Stromal cell of bone marrow (primary cell): Measurements from ENCODE around the gene CEP104.

Source experiments
- DNase-seq: peaks from one replicate; pipeline ENCODE4 v3.0.0-alpha.2; 2012; ENCODE audit warnings: low read depth

The CEP104 gene

DNA sequence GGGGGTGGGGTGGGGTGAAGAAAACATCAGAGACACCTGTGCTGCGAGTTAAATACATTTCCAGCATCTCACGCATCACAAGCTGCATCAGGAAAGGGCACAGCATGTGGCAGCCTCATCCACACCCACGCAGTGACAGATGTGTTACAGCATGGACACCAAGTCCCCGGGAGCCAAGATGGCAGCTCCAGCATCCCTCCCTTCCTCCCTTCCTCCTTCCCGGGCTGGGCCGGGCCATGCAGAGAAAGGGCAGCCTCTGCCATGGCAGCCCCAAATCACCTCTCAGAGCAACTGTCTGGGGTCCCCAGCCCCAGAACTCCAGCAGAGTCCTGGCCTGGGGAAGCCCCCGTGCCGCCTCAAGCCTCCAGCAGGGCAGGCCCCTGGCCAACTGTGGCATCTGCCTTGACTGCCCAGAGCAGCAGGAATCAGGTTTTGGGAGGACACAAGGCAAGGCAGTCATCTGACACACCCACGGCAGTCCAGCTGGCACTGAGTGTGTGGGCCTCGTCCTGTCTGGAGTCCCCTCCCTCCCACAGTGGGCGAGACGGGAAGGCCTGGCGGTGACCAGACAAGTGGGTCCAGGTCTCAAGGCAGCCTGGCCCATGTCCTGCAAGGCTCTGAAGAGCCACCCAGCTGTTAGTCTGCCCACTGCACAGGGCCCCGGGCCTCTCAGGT, 78.3 kb downstream of the CEP104 start:
- DNase-seq = no peak

GRCh38 chr1:3777647-3778589, 79.1 kb downstream of the CEP104 start:
- no peak for DNase-seq

- no peak for DNase-seq
Measured at GRCh38 chr1:3777078-3777547, 79.9 kb downstream of the CEP104 start.

DNA sequence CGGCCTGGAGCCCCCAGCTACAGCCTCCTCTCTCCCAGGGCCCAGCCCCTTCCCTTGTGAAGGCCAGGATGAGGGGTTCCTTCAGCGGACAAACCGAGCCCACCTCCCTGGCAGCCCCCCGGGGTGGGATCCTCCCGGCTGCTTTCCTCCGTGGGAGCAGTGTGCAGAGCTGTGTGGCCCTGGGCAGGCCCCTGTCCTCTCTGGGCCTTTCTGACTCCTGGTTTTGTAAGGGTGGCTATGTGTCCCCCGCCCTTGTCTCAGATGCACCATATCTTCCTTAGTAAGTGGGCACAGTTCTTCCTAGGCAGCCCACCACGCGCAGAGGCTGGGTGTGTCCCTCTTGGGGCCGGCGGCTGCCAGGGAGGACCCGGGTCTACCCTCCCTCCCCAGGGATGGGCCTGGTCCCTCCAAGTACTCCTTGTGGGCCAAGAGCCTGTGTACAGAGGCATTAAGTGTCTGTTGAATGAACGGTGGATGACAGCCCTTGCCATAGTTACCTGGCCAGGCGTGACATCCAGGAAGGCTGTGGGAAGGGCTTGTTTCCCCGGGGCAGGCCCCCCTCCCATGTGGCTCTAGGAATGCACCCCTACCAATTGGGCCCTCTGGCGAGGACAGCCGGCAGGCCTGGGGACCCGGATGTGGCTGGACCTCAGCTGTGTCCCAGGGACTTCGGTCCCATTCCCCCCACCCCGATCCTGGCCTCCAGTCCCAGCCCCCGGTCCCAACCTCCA, 80.6 kb downstream of the CEP104 start:
- DNase-seq = no peak

GRCh38 chr1:3775490-3776230, 81.4 kb downstream of the CEP104 start:
- no peak for DNase-seq

DNA sequence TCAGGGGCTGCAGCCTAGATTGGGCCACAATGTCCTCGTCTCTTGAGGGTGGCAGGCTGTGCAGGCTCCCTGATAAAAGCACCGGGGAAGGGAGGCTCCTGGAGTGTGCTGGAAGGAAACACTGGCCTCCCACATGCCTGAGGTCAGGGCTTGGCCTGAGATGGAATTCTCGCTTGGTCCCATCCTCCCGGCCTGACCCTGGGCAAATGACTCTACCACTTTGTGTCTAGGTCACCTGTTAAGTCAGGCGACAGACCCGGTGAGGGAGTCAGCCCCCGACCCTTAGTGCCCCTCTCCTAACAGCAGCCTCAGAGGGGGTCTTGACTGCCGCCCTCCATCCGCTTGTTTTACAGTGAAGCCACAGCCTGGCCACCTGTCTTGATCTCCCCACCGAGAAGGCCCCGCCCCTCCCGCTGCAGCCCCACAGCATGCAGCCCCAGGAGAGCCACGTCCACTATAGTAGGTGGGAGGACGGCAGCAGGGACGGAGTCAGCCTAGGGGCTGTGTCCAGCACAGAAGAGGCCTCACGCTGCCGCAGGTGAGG, 82.0 kb downstream of the CEP104 start:
- DNase-seq = no peak

DNA sequence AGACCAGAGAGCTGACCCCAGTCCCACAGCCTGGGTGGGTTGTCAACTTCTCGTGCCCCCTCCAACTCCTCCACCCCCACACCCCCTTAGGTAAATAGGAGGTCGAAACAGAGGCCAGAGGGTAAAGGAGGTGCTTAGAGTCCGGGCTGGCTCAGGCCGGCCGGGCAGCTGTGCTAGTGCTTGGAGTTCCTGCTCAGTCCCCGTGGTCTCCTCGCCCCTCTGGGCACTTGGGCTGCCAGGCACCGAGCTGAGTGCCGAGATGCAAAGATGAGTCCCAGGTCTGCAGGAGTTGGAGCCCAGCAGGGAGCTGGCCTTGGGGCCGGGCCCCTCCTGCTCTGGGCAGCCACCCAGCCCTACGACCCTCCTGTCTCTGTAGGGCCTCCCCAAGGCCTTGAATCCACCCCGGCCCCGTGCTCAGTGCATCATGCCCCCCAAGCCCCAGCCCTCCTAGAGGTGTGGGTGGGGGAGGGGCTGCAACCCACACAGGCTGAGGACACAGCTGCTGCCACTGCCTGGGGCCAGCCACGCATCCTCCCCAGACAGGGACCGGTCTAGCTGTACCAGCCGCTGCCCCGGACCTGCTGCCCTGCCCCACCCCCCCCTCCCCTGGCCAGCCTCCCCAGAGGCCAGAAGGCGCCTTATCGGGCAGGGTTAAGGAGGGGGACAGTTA, 82.6 kb downstream of the CEP104 start:
- DNase-seq = no peak

GRCh38 chr1:3773572-3774275, 83.3 kb downstream of the CEP104 start:
- no peak for DNase-seq

DNA sequence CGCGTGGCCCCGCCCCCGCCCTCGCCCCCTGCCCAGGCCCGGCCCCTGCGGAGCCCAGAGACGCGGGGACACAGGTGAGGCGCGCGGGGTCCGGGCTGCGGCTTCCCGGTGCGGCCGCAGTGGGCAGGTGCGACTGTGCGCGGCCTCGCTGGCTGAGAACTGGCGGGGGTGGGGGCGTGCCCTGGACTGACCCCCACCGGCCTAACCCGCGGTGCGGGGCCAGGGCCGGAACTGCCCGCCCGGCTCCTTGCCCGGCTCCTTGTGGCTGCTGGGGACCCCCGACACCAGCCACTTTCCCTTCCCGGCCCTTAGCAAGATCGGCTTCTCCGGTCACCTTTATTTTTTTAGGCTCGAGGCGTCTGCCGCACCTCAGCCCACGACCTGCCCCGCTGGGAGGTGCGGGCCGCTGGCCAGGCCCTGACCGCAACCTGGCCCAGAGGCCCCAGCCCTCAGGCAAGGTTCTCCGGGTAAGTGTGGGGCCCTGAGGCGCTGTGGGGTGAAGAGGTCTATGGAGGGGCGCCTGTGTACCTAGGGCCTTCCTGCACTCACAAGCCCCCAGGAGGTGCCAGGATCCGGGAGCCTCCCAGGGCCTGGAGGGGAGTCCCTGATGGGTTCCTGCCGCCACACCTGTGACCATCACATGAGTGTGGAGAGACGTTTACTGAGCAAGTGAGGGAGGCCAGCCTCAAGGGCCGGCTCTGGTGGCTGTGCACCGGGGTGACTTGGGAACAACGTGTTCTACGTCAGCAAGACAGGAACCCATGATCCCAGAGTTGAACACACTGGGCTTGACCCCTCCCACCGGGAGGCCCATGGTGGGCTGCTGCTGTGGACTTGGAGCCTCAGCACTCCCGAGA, 84.1 kb downstream of the CEP104 start, which contains the start of gene SMIM1:
Gene SMIM1, plus strand, starts transcription at position 35 of the 857 bp plus-strand sequence. CDS start 2,625 bp downstream, outside the sequence.
- no peak for DNase-seq

- DNase-seq = no peak
Measured at GRCh38 chr1:3772027-3772714, 84.8 kb downstream of the CEP104 start.

- no peak for DNase-seq
Measured at GRCh38 chr1:3771108-3772026, 85.6 kb downstream of the CEP104 start.

- no peak for DNase-seq
Measured at GRCh38 chr1:3770047-3770765, 86.8 kb downstream of the CEP104 start.

- no peak for DNase-seq
Measured at GRCh38 chr1:3768811-3769390, 88.1 kb downstream of the CEP104 start.

DNA sequence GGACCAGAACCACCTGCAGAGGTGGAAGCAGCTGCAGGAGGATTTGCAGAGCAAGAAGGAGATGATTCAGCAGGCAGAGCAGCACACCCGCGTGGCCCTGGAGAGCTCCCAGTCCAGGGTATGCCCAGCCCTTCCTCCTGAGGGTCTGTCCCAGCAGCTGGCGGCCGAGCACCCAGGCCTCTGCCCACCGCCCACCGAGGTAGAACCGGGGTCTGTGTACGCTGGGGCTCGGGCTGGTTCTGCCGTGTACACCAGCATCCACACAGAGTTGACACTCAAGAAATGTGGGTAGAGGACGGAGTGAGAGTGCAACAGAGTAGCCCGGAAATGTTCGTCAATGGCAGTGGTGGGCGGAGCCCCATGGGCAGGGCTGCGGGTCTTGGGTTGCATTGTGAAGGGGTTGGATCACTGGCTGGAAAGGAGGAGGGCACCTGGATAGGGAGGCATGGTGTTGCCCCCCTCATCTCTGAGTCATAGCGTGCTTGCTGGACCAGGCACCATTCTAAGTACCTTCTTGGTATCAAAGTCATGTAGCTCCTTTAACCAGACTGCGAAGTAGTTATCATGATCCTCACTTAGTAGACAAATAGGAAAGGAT, 89.6 kb downstream of the CEP104 start:
- DNase-seq = no peak

- no peak for DNase-seq
Measured at GRCh38 chr1:3763351-3764125, 93.5 kb downstream of the CEP104 start.
